Measurements from ENCODE around the gene WASF3.

DNA sequence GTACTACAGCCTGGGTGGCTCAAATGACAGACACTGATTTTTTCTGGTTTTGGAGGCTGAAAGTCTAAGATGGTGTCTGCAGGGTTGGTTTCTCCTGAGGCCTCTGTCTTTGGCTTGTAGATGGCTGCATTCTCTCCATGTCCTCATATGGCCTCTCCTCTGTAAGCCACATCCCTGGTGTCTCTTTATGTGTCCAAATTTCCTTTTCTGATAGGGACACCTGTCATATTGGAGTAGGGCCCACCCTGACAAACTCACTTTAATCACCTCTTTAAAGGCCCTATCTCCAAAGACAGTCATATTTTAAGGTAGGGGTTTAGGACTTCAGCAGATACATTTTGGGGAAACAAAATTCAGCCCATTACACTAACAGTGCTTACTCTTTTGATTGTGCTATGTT is 32.0 kb upstream of the WASF3 start:
- TF ChIP-seq, protein P1, sequence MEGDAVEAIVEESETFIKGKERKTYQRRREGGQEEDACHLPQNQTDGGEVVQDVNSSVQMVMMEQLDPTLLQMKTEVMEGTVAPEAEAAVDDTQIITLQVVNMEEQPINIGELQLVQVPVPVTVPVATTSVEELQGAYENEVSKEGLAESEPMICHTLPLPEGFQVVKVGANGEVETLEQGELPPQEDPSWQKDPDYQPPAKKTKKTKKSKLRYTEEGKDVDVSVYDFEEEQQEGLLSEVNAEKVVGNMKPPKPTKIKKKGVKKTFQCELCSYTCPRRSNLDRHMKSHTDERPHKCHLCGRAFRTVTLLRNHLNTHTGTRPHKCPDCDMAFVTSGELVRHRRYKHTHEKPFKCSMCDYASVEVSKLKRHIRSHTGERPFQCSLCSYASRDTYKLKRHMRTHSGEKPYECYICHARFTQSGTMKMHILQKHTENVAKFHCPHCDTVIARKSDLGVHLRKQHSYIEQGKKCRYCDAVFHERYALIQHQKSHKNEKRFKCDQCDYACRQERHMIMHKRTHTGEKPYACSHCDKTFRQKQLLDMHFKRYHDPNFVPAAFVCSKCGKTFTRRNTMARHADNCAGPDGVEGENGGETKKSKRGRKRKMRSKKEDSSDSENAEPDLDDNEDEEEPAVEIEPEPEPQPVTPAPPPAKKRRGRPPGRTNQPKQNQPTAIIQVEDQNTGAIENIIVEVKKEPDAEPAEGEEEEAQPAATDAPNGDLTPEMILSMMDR (conservative IDR thresholded peaks at IDR 0.05; ENCODE audit: low read depth, low read length): no peak
- no peak for TF ChIP-seq EZH2 (IDR thresholded peaks at IDR 0.05; ENCODE audit: borderline replicate concordance, low read depth, low read length, poor library complexity, severe bottlenecking)

All from A673 (cell line).